Memory B cell (primary cell): Measurements from ENCODE around the gene IL22RA1.
A peak's percentile ranks its signal among the peaks of the same experiment; 100 is the strongest.

ENCODE experiments used
- ATAC-seq: fragments of 150-1000 bp; cut with Tn5 transposase; 2 replicates; pipeline ENCODE4 v1.10.0; 2021; ENCODE audit warnings: low read depth, mild to moderate bottlenecking, moderate library complexity
- DNase-seq, 2 donors: peaks; one replicate each; pipeline ENCODE4 v3.0.0; 2022; ENCODE audit warnings: low spot score in 2 of 2
- H3K27ac Mint-ChIP-seq: one replicate; pipeline ENCODE4 v1.8.0; 2022; ENCODE audit warnings: mild to moderate bottlenecking, moderate library complexity, mixed read lengths
- H3K27me3 Mint-ChIP-seq: one replicate; pipeline ENCODE4 v1.8.0; 2022; ENCODE audit warnings: mixed read lengths
- H3K36me3 Mint-ChIP-seq: one replicate; pipeline ENCODE4 v1.8.0; 2022; ENCODE audit warnings: mild to moderate bottlenecking, mixed read lengths
- H3K4me1 Mint-ChIP-seq: one replicate; pipeline ENCODE4 v1.8.0; 2022; ENCODE audit warnings: mixed read lengths
- H3K4me3 Mint-ChIP-seq: one replicate; pipeline ENCODE4 v1.8.0; 2022; ENCODE audit warnings: mild to moderate bottlenecking, moderate library complexity, mixed read lengths
- H3K9me3 Mint-ChIP-seq: one replicate; pipeline ENCODE4 v1.8.0; 2022; ENCODE audit warnings: mixed read lengths

The IL22RA1 gene, protein sequence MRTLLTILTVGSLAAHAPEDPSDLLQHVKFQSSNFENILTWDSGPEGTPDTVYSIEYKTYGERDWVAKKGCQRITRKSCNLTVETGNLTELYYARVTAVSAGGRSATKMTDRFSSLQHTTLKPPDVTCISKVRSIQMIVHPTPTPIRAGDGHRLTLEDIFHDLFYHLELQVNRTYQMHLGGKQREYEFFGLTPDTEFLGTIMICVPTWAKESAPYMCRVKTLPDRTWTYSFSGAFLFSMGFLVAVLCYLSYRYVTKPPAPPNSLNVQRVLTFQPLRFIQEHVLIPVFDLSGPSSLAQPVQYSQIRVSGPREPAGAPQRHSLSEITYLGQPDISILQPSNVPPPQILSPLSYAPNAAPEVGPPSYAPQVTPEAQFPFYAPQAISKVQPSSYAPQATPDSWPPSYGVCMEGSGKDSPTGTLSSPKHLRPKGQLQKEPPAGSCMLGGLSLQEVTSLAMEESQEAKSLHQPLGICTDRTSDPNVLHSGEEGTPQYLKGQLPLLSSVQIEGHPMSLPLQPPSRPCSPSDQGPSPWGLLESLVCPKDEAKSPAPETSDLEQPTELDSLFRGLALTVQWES

DNA sequence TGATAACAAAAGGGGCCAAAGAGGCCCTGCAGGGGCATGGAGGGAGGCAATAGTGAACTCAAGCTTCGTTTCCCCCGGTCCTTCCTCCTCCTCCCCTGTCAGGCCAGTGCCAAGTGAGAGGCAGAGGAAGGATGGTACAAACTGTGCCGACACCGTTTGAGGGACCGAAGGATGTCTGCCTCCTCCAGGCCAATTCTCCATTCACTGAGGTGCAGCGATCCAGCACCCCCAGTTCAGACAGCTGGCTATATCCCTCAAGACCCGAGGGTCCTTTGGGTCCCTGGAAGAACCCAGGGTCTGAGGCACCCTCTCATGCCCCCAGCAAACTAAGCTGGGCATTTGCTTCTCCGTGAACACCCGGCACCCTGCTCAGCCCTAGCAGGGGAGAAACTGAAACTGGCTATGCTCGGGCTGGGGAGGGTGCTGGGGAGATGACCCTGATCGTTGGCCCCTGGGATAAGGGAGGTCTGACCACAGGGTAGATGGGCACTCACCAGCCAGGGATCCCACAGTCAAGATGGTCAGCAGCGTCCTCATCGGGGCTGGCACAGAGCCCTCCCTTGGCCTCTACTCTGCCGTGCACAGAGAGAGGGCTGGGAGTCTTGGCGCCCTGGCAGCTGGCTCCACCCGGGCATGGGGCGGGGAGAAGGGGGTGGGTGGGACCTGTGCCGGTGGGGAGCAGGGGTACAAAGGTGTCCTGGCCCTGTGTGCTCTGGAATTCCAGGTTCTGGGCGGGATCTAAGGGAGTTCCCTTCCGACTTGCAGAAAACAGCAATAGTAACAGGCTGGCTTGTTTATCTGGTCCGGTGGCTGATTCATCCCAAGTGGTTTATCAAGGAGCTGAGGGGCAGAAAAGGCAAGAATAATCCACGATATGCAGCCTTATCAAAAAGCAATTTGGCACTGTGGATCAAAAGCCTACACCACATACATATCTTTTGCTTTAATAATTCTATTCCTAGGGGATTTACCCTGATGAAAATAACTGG, at the start of gene IL22RA1:
IL22RA1 (minus strand) TSS at position 595 of the 989 bp plus-strand sequence; CDS start at position 537, 58 bp downstream.
- no peaks in the 10 kb centered on the region for H3K36me3 Mint-ChIP-seq
- no peak within 1 kb of the TSS for H3K4me3 Mint-ChIP-seq
- no peaks in the 10 kb centered on the region for H3K9me3 Mint-ChIP-seq
- no peak for DNase-seq
- peaks cover 16% of the 10 kb centered on the region for H3K27me3 Mint-ChIP-seq
- H3K4me1 Mint-ChIP-seq: peaks cover 6% of the 10 kb centered on the region
- no peak for ATAC-seq
- no peak within 1 kb of the TSS for H3K27ac Mint-ChIP-seq

DNA sequence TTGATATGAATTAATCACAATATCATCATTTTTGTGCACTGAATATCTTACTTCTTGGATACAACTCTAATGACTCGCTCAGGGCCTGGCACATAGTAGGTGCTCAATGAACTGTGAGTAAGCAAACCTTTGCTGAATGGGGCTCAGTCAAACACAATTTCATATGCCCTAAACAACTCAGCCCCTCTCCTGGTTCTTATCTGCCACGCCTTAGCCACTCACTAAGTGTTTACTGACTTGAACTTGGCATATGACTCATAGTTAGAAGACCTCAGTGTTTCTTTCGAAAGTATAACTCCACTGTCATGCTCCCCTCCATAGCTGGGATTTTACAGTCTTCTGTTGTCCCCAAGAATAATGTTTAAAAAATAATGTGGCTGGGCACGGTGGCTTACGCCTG, 48.9 kb upstream of the IL22RA1 start:
- no peak overlapping the region for H3K27ac Mint-ChIP-seq
- no peak overlapping the region for H3K4me3 Mint-ChIP-seq
- no peaks in the 10 kb centered on the region for H3K36me3 Mint-ChIP-seq
- DNase-seq (no peak), ATAC-seq (no peak)
- no peaks in the 10 kb centered on the region for H3K9me3 Mint-ChIP-seq
- peaks cover 43% of the 10 kb centered on the region for H3K4me1 Mint-ChIP-seq
- no peaks in the 10 kb centered on the region for H3K27me3 Mint-ChIP-seq

DNA sequence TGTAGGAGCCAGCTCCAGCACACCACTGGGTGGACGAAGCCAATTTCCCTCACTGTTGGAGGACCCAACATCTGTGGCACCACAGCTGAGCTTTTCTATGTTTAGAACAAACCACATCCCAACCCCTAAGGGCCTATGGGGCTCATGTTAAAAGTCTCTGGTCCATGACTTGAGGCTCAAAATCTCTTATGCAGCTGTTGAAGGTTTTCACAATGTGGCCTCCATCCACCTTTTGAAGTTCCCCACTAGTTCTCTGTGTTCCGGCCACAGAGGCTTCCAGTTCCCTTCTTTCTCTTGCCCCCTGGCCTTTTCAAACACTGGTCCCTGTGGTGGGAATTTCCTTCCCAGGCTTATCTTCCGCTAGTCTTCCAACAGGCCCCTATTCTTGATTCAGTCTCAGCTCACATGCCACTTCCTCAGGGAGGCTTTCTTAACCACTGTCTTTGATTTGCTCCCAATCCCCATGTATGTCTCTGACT, 48.1 kb upstream of the IL22RA1 start:
- peaks cover 48% of the 10 kb centered on the region for H3K4me1 Mint-ChIP-seq

DNA sequence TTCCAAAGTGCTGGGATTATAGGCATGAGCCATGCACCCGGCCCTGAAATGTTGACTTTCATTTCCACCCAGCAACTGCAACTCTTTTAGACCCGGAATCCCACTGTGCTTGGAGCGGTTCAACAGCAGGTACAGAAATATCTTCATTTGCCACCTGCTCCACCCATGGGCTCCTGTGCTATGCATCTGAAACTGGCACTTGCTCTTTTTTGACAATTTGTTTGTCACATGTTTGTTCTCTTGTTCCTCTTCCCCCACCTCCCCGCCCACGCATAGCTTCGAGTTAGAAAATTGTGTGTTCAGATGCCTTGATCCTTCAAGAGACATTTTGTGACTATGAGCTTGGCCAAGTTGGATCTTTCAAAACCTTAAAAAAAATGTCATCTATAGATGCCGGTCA, 46.6 kb upstream of the IL22RA1 start:
- Mint-ChIP-seq H3K27ac (peak overlapping the region; percentile 82), H3K9me3 (no peaks in the 10 kb centered on the region), H3K27me3 (no peaks in the 10 kb centered on the region), H3K4me3 (peak overlapping the region; percentile 76), H3K4me1 (peaks cover 57% of the 10 kb centered on the region), H3K36me3 (no peaks in the 10 kb centered on the region)
- peak; percentile 52 for ATAC-seq
- peak; percentile 57 to 70 for DNase-seq

More for the DNA sequence above, 48.1 kb upstream of the IL22RA1 start:
- ATAC-seq (peak; percentile 62), DNase-seq (peak; percentile 42 to 51)
- Mint-ChIP-seq H3K4me3 (peak overlapping the region; percentile 78), H3K36me3 (no peaks in the 10 kb centered on the region), H3K9me3 (no peaks in the 10 kb centered on the region), H3K27ac (peak overlapping the region; percentile 82), H3K27me3 (no peaks in the 10 kb centered on the region)

DNA sequence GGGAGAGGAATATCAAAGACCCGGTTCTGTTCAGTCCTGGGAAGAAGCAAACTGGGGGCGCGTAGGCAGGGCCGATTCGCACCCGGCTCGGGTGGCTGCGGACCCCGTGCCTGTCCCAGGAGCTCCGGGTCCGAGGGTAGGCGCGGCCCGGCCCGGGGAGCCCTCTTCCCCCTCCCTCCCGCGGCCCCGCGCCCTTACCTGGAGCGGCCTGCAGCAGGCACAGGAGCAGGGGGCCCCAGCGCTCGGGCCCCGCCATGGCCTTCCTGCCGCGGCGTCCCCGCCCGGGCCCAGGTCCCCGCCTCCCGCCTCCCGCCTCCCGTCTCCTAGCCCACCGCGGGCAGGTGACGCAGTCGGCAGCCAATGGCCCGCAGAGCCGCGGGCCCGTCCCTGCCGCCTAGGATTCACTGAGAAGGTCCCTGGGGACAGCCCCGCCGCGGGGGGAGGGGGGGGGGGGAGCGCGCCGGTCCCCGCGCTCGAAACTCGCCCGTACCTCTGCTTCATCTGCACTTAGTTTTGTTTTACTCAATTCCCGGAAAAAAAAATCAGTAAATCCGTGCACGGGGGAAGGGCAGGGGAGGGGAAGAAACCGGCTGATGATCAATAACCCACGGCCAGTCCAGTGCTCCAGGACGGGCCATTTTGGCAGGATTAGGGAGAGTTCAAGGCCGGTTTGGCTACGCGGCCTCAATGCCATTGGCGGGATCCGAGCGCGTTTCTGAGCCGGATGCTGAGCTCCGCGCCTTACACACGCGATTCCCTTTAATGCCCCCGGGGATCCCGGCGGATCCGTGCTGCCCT, 44.3 kb upstream of the IL22RA1 start, which contains the start of gene IFNLR1:
IFNLR1 (minus strand) TSS at position 297 of the 798 bp plus-strand sequence; CDS start at position 256, 41 bp downstream.
- H3K4me1 Mint-ChIP-seq: peaks cover 58% of the 10 kb centered on the region

DNA sequence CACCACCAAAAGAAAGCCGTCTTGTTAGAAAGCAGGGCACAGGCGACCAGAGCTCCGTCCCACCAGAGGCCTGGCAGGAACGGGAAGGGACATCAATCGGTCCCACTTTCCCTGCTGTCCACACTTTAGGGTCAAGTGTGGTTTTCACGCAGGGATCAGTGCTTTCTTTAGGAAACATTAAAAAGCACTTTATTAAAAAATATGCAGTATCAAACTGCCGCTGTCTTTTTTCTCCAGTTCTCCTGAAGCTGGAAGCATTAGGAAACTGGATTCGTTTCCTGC, 43.7 kb upstream of the IL22RA1 start:
- ATAC-seq: no peak
- Mint-ChIP-seq H3K27ac (peak overlapping the region; percentile 88), H3K27me3 (no peaks in the 10 kb centered on the region), H3K9me3 (no peaks in the 10 kb centered on the region), H3K36me3 (peaks cover 5% of the 10 kb centered on the region), H3K4me3 (peak overlapping the region; percentile 91), H3K4me1 (peaks cover 56% of the 10 kb centered on the region)
- no peak for DNase-seq

More for the DNA sequence above, 44.3 kb upstream of the IL22RA1 start, which contains the start of gene IFNLR1:
- Mint-ChIP-seq H3K4me3 (peak within 1 kb of the TSS; percentile 91), H3K27ac (peak within 1 kb of the TSS; percentile 88), H3K27me3 (no peaks in the 10 kb centered on the region), H3K36me3 (peaks cover 5% of the 10 kb centered on the region), H3K9me3 (no peaks in the 10 kb centered on the region)
- DNase-seq (peak; percentile 53 to 57), ATAC-seq (peak; percentile 31)

DNA sequence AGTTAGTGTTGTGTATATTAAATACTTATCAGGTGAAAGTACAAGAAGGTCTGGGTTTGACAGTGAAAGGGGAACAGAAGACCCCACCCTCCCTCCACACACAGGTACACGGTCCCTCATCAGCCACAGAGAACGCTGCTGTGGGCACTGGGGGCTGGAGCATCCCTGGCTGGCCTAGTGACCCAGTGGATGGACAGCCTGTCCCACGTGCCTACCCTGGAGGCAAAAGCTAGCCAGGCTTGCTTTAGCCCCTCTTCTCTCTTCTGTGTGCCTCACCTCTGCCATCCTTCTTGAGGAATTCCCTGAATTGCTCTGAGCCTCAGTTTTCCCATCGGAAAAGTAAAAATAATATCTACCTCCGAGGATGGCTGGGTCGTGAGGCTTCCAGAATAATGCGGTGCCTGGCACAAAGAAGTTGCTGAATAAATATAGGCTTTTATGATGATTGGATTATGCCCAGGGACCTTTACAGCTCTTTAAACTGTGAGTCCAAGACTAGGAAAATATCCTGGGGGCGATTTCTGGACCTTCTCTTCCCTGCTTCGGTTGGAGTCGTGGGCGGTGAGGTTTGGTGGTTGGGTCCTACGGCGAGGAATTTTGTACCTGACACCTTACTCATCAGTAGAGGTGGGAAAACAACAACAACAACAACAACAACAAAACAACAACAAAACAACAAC, 43.2 kb upstream of the IL22RA1 start:
- H3K27ac Mint-ChIP-seq: peak overlapping the region; percentile 88
- ATAC-seq (no peak), DNase-seq (no peak)
- H3K9me3 Mint-ChIP-seq: no peaks in the 10 kb centered on the region
- peaks cover 56% of the 10 kb centered on the region for H3K4me1 Mint-ChIP-seq
- H3K36me3 Mint-ChIP-seq: peaks cover 6% of the 10 kb centered on the region
- no peaks in the 10 kb centered on the region for H3K27me3 Mint-ChIP-seq
- H3K4me3 Mint-ChIP-seq: peak overlapping the region; percentile 91

DNA sequence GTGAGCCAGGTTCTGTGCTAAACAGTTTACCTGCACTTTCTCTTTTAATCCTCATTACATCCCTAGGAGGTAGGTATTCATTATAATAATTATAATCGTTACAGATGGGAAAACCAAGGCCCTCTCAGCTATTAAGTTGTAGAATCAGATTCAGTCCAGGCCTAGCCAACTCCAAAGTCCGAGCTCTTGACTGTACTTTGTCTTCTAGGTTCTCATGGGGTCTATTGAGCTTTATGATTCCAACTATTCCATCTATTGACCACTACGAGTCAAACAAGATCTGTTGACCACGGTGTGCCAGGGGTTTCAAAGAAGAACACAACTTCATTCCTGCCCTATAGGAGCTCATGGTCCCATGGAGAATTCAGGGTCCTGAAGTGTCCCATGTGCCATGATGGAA, 42.1 kb upstream of the IL22RA1 start:
- Mint-ChIP-seq H3K4me3 (no peak overlapping the region), H3K9me3 (no peaks in the 10 kb centered on the region), H3K27ac (no peak overlapping the region)

DNA sequence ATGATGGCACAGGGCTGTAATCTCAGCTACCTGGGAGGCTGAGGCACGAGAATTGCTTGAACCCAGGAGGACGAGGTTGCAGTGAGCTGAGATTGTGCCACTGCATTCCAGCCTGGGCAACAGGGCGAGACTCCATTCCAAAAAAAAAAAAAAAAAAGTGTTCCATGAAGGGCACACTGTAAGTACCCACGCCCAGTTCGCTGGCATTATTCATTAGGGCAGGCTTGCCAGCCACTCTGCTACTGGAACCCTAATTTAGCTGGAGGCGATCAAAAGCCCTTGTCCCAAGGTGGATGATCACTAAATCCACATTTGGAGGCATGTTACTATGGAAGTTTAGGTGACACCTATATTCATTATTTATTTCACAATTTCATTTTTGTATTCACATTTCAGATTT, 39.1 kb upstream of the IL22RA1 start:
- no peak overlapping the region for H3K4me3 Mint-ChIP-seq
- no peaks in the 10 kb centered on the region for H3K9me3 Mint-ChIP-seq
- H3K36me3 Mint-ChIP-seq: peaks cover 19% of the 10 kb centered on the region

More for the DNA sequence above, 42.1 kb upstream of the IL22RA1 start:
- DNase-seq: no peak
- no peak for ATAC-seq
- peaks cover 11% of the 10 kb centered on the region for H3K36me3 Mint-ChIP-seq
- peaks cover 53% of the 10 kb centered on the region for H3K4me1 Mint-ChIP-seq
- H3K27me3 Mint-ChIP-seq: no peaks in the 10 kb centered on the region

DNA sequence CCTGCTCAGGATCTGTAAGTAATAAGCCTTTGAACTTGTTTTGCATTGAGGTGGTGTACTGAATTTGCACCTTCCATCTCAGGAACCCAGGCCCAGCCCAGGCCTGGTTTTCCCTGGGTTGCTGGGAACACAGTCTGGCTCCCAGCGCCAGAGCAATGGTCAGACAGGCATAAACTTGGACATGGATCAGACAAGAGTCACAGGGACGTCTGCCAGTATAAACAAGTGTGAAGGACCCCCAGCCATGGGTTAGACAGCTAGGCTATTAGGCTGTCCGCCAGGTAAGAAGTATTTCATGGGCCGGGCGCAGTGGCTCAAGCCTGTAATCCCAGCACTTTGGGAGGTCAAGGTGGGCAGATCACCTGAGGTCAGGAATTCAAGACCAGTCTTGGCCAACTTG, 38.7 kb upstream of the IL22RA1 start:
- H3K9me3 Mint-ChIP-seq: no peaks in the 10 kb centered on the region
- peaks cover 21% of the 10 kb centered on the region for H3K36me3 Mint-ChIP-seq
- no peak overlapping the region for H3K4me3 Mint-ChIP-seq
- ATAC-seq (no peak), DNase-seq (no peak)
- no peak overlapping the region for H3K27ac Mint-ChIP-seq
- H3K4me1 Mint-ChIP-seq: peaks cover 47% of the 10 kb centered on the region
- H3K27me3 Mint-ChIP-seq: no peaks in the 10 kb centered on the region

More for the DNA sequence above, 39.1 kb upstream of the IL22RA1 start:
- H3K27ac Mint-ChIP-seq: no peak overlapping the region
- DNase-seq: no peak
- H3K27me3 Mint-ChIP-seq: no peaks in the 10 kb centered on the region
- ATAC-seq: no peak
- peaks cover 44% of the 10 kb centered on the region for H3K4me1 Mint-ChIP-seq

DNA sequence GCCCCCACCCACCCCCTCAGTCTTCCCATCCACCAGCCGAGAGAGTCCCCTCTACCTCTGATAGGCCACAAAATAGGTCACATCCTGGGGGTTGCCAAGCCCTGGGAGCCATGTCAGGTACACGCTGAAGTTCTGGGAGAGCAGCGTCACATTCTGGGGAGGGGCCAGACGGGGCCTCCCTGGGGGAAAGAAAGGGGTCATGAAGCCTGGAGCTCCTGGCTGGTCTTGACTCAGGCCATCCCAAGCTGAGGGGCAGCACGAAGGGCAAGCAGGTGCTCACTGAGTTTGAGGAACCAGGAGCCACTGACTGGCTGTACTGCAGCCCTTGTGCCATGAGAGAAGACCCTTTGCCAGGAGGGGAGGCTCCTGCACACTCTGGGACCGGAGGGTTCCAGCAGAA, 37.7 kb upstream of the IL22RA1 start:
- DNase-seq: no peak
- Mint-ChIP-seq H3K4me3 (no peak overlapping the region), H3K27me3 (no peaks in the 10 kb centered on the region), H3K9me3 (no peaks in the 10 kb centered on the region), H3K36me3 (peaks cover 28% of the 10 kb centered on the region), H3K27ac (no peak overlapping the region), H3K4me1 (peaks cover 46% of the 10 kb centered on the region)
- no peak for ATAC-seq

DNA sequence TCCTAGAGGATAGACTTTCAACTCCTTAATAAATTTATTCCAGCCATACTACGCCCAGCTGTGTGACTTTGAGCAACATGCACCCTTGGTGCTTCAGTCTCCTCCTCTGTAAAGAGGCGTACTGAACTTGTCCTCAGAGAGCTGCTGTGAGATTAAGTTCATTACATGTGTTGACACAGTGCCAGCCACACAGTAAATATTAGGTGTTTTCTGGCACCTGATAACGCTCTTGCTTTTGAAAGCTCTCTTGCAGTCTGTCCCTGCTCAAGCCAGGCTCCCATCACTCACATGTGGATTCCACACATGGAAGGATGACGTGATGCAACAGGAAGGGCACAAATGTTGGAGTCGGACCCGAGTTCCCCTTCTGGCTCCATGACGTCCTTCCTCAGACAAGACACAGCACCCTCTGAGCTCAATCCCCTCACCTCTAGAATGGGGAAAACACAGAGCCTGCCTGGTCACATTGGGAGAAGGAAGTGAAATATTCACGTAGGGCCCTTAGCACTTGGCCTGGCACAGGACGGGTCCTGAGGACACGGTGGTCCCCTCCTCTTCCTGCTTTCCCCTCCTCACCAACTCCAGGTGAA, 36.4 kb upstream of the IL22RA1 start:
- DNase-seq: no peak
- peaks cover 33% of the 10 kb centered on the region for H3K36me3 Mint-ChIP-seq
- H3K4me1 Mint-ChIP-seq: peaks cover 38% of the 10 kb centered on the region
- H3K9me3 Mint-ChIP-seq: peaks cover 2% of the 10 kb centered on the region
- no peaks in the 10 kb centered on the region for H3K27me3 Mint-ChIP-seq
- no peak overlapping the region for H3K27ac Mint-ChIP-seq
- H3K4me3 Mint-ChIP-seq: no peak overlapping the region
- ATAC-seq: no peak
